ENCODE measurements around the gene EPB41L4B. TPM values are rescaled to one million over a fixed set of nuclear protein-coding genes. Genes with fewer than 3 reads are reported as not detected.

EPB41L4B gene
- total RNA-seq, 1 experiment from 2014 or later: 8.1 TPM

DNA sequence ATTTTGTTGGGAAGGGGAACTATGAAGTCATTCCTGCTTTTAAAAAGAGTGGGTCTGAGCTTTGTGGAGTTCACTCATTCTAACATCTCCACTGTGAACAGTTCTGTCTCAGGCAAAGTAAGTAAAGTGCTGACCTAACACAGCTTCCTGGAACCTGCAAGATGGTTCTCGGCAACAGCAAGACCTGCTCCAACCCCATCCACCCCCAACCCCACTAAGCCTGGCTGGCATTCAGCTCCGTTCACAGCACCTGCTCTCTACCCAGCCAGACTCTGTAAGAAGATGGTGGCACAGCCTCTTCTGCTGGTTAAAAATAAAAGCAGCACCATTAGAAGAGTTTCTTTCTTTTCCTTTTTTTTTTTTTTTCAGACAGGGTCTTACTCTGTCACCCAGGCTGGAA, 42.0 kb downstream of the EPB41L4B start:
- CTCF ChIA-PET: no interaction called here
- DNase-seq (ENCODE audit: low read depth, low spot score) (no peak), ATAC-seq (no peak)
- H3K4me1 ChIP-seq (ENCODE audit: control insufficient read depth in 1 of 2, insufficient read depth in 2 of 2, low read length in 2 of 2): no peaks in the 10 kb centered on the region
- no TSS peak for BruUV-seq (replicated peaks)
- no peaks in the 10 kb centered on the region for H3K9me2 ChIP-seq (ENCODE audit: insufficient read depth)
- POLR2A ChIA-PET: no interaction called here
- RAD21 ChIA-PET (ENCODE audit: low non-redundant PET in 1 of 2, low total read pairs in 2 of 2, uncharacterized antibody in 2 of 2, unreplicated experiment in 2 of 2): no interaction called here
- no peak overlapping the region for H3K4me3 ChIP-seq (replicated peaks in 1 of 2; ENCODE audit: low read depth in 1 of 2, low read length in 2 of 2)
- 0 out of 2 replicates have a peak, but pooled peaks cover 11% of the 10 kb centered on the region for H3K79me2 ChIP-seq (ENCODE audit: insufficient read depth, low read length)
- H3K4me2 ChIP-seq (ENCODE audit: low read length): no peak overlapping the region
- H2AFZ ChIP-seq (ENCODE audit: low read depth, low read length, poor library complexity, severe bottlenecking): no peak overlapping the region
- H3K36me3 ChIP-seq (ENCODE audit: control insufficient read depth in 1 of 2, insufficient read depth in 2 of 2, low read length in 2 of 2): no peaks in the 10 kb centered on the region
- H4K20me1 ChIP-seq (ENCODE audit: insufficient read depth): no peaks in the 10 kb centered on the region
- TF ChIP-seq EGR1 (IDR thresholded peaks at IDR 0.05; ENCODE audit: low read depth) (no peak), ELF1 (IDR thresholded peaks at IDR 0.05; ENCODE audit: borderline replicate concordance, low read depth) (no peak), SIN3A (IDR thresholded peaks at IDR 0.05; ENCODE audit: low read depth) (no peak), TCF7L2 (IDR thresholded peaks at IDR 0.05; ENCODE audit: borderline replicate concordance, extremely low read depth, insufficient read depth, insufficient read length) (no peak), CBX3 (IDR thresholded peaks at IDR 0.05; ENCODE audit: low read depth) (no peak)
- TF ChIP-seq, protein P1, sequence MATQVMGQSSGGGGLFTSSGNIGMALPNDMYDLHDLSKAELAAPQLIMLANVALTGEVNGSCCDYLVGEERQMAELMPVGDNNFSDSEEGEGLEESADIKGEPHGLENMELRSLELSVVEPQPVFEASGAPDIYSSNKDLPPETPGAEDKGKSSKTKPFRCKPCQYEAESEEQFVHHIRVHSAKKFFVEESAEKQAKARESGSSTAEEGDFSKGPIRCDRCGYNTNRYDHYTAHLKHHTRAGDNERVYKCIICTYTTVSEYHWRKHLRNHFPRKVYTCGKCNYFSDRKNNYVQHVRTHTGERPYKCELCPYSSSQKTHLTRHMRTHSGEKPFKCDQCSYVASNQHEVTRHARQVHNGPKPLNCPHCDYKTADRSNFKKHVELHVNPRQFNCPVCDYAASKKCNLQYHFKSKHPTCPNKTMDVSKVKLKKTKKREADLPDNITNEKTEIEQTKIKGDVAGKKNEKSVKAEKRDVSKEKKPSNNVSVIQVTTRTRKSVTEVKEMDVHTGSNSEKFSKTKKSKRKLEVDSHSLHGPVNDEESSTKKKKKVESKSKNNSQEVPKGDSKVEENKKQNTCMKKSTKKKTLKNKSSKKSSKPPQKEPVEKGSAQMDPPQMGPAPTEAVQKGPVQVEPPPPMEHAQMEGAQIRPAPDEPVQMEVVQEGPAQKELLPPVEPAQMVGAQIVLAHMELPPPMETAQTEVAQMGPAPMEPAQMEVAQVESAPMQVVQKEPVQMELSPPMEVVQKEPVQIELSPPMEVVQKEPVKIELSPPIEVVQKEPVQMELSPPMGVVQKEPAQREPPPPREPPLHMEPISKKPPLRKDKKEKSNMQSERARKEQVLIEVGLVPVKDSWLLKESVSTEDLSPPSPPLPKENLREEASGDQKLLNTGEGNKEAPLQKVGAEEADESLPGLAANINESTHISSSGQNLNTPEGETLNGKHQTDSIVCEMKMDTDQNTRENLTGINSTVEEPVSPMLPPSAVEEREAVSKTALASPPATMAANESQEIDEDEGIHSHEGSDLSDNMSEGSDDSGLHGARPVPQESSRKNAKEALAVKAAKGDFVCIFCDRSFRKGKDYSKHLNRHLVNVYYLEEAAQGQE (IDR thresholded peaks at IDR 0.05; ENCODE audit: low read depth): no peak
- TF ChIP-seq, protein P2, sequence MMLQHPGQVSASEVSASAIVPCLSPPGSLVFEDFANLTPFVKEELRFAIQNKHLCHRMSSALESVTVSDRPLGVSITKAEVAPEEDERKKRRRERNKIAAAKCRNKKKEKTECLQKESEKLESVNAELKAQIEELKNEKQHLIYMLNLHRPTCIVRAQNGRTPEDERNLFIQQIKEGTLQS (IDR thresholded peaks at IDR 0.05): no peak
- TF ChIP-seq, protein P3, sequence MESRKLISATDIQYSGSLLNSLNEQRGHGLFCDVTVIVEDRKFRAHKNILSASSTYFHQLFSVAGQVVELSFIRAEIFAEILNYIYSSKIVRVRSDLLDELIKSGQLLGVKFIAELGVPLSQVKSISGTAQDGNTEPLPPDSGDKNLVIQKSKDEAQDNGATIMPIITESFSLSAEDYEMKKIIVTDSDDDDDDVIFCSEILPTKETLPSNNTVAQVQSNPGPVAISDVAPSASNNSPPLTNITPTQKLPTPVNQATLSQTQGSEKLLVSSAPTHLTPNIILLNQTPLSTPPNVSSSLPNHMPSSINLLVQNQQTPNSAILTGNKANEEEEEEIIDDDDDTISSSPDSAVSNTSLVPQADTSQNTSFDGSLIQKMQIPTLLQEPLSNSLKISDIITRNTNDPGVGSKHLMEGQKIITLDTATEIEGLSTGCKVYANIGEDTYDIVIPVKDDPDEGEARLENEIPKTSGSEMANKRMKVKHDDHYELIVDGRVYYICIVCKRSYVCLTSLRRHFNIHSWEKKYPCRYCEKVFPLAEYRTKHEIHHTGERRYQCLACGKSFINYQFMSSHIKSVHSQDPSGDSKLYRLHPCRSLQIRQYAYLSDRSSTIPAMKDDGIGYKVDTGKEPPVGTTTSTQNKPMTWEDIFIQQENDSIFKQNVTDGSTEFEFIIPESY (IDR thresholded peaks at IDR 0.05; ENCODE audit: extremely low read depth, insufficient replicate concordance, low read length): no peak
- H3K27ac ChIP-seq (ENCODE audit: low read depth, low read length): no peak overlapping the region
- H3K27me3 ChIP-seq (ENCODE audit: insufficient read depth, low read length): no peaks in the 10 kb centered on the region
- H3K9me3 ChIP-seq (ENCODE audit: control insufficient read depth in 1 of 2, insufficient read depth in 1 of 2, low read depth in 1 of 2, low read length in 2 of 2): no peaks in the 10 kb centered on the region
- H3K9ac ChIP-seq (ENCODE audit: low read length): no peak overlapping the region
- intact Hi-C loops (cut with micrococcal nuclease): no loop called here
